ENCODE data around the gene COL4A1.

COL4A1 gene

GRCh38 chr13:110206996-110207395, 100.0 kb downstream of the COL4A1 start:
- TF ChIP-seq POLR2A (IDR thresholded peaks at IDR 0.05; ENCODE audit: low read depth, low read length), result no peak
- DNase-seq (ENCODE audit: insufficient read length, low spot score), result no peak
- no peak for FAIRE-seq

GRCh38 chr13:110206185-110206584, 100.8 kb downstream of the COL4A1 start:
- no peak for TF ChIP-seq POLR2A (IDR thresholded peaks at IDR 0.05; ENCODE audit: low read depth, low read length)
- DNase-seq (ENCODE audit: insufficient read length, low spot score), result no peak
- FAIRE-seq, result no peak

- DNase-seq (ENCODE audit: insufficient read length, low spot score) (no peak), FAIRE-seq (no peak)
- no peak for TF ChIP-seq POLR2A (IDR thresholded peaks at IDR 0.05; ENCODE audit: low read depth, low read length)
These were observed 105.8 kb downstream of the COL4A1 start for GRCh38 chr13:110201114-110201513.

- DNase-seq (ENCODE audit: insufficient read length, low spot score), result no peak
- FAIRE-seq, result no peak
- TF ChIP-seq POLR2A (IDR thresholded peaks at IDR 0.05; ENCODE audit: low read depth, low read length), result no peak
These were observed 106.6 kb downstream of the COL4A1 start for GRCh38 chr13:110200276-110200870.

GRCh38 chr13:110199046-110199831, 107.7 kb downstream of the COL4A1 start:
- no peak for FAIRE-seq
- DNase-seq (ENCODE audit: insufficient read length, low spot score), result no peak
- TF ChIP-seq POLR2A (IDR thresholded peaks at IDR 0.05; ENCODE audit: low read depth, low read length), result no peak

GRCh38 chr13:110197471-110197870, 109.5 kb downstream of the COL4A1 start:
- FAIRE-seq (no peak), DNase-seq (ENCODE audit: insufficient read length, low spot score) (no peak)
- TF ChIP-seq POLR2A (IDR thresholded peaks at IDR 0.05; ENCODE audit: low read depth, low read length), result no peak

- FAIRE-seq, result no peak
These were observed 109.9 kb downstream of the COL4A1 start for GRCh38 chr13:110197026-110197425.

GRCh38 chr13:110195547-110196485, 111.1 kb downstream of the COL4A1 start:
- FAIRE-seq (no peak), DNase-seq (ENCODE audit: insufficient read length, low spot score) (no peak)
- TF ChIP-seq POLR2A (IDR thresholded peaks at IDR 0.05; ENCODE audit: low read depth, low read length), result no peak

More at GRCh38 chr13:110197026-110197425, 109.9 kb downstream of the COL4A1 start:
- DNase-seq (ENCODE audit: insufficient read length, low spot score), result no peak
- no peak for TF ChIP-seq POLR2A (IDR thresholded peaks at IDR 0.05; ENCODE audit: low read depth, low read length)

- no peak for TF ChIP-seq POLR2A (IDR thresholded peaks at IDR 0.05; ENCODE audit: low read depth, low read length)
- FAIRE-seq (no peak), DNase-seq (ENCODE audit: insufficient read length, low spot score) (no peak)
These were observed 112.5 kb downstream of the COL4A1 start for GRCh38 chr13:110194451-110194850.

GRCh38 chr13:110193491-110193890, 113.5 kb downstream of the COL4A1 start:
- FAIRE-seq (no peak), DNase-seq (ENCODE audit: insufficient read length, low spot score) (no peak)
- TF ChIP-seq POLR2A (IDR thresholded peaks at IDR 0.05; ENCODE audit: low read depth, low read length), result no peak

GRCh38 chr13:110192472-110192871, 114.5 kb downstream of the COL4A1 start:
- no peak for TF ChIP-seq POLR2A (IDR thresholded peaks at IDR 0.05; ENCODE audit: low read depth, low read length)
- no peak for FAIRE-seq
- no peak for DNase-seq (ENCODE audit: insufficient read length, low spot score)

GRCh38 chr13:110187641-110188161, 119.3 kb downstream of the COL4A1 start:
- peak; percentile 51 for DNase-seq (ENCODE audit: insufficient read length, low spot score)
- no peak for TF ChIP-seq POLR2A (IDR thresholded peaks at IDR 0.05; ENCODE audit: low read depth, low read length)
- FAIRE-seq, result peak; percentile 93

GRCh38 chr13:110186231-110186855, 120.6 kb downstream of the COL4A1 start:
- TF ChIP-seq POLR2A (IDR thresholded peaks at IDR 0.05; ENCODE audit: low read depth, low read length), result no peak
- no peak for FAIRE-seq
- no peak for DNase-seq (ENCODE audit: insufficient read length, low spot score)
